IPS DF 19.7 (cell line): ENCODE results near the gene PSAT1.

Experiments used
- DNase-seq: peaks from one replicate; pipeline ENCODE4 v3.0.0-alpha.2; 2013; ENCODE audit warnings: low read depth, low spot score

Gene PSAT1

GRCh38 chr9:78316166-78316892 lies 19.4 kb downstream of the PSAT1 start:
- no peak for DNase-seq

DNA sequence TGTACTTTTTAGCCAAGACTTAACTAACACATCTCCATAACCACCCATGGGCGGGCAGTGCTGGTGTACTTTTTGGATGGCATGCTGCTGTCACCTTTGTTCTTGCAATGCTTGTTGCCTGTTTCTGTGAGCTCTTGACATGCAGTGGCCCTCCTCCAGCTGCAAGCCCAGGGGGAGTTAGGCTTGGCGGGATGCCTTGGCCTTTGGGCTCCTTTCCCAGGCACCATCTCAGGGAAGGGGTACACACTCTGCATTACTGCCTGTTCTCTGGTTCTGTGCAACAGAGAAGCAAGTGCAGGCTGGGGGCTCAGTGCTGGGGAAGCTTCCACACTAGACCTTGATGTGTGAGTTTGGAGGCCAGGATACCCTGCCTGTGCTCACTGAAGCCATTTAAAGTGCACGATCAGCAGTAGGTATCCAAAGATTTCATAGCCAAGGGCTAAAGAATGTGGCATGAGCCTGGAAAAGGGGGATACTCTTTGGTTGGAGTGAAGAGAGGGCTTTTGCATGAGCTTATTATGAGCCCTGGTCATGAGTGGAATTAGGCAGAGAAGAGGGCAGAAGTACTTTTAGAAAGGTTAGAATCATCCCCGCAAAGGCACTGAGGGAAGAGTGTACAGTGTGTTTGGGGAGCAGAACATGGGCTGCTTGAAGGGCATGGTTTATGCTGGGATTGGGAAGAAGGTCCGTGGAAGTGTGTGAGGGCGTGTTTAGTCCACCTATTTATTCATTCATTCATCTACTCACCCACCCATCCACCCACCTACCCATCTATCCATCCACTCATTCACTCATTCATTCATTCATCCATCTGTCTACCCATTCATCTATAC lies 22.5 kb downstream of the PSAT1 start:
- DNase-seq, result no peak

- no peak for DNase-seq
These were observed 23.2 kb downstream of the PSAT1 start for GRCh38 chr9:78320030-78320693.

DNA sequence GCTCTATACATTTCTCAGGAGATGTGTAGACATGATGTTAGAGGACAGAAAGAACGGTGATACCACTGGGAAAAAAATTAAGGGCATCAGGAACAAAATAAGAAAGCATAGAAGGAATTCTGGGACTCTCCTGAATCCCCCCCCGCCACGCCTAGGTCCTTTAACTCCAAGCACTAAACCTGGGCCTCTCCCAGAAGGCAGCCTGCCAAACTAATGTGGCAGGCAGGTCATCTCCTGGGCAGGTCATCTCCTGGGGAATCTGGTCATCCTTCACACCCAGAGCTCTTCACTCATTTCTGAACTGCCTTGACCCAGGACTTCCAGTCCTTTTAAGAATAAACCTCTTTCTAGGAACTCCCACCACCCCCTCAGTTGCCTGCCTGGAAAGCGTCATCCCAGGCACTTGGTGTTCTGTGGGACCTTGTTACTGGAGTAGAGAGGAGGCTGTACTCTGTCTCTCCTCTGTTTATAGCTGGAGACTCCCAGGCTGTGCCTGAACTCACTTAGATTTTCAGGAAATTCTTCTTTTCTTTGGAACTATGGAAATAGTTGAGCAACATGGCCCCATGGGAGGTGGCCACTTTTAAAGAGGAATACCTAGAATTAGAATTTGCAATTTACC lies 24.1 kb downstream of the PSAT1 start:
- no peak for DNase-seq

DNA sequence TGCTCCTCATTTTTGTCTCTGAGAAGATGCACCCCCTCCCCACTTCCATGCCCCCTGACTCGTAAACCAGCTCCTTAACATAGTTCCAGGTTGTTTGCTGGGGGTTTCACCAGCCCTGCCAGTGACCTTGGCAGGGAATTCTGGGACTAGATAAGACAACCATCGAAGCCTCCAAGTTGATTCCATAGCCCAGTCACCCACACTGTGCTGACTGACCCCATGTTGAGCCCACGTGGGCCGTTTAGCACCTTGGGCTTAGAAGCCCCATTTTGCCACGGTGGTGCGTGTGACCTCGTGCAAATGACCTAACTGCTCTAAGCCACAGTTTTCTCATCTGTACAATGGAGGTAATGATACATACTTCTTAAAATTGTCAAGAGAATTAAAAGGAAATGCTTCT lies 24.6 kb downstream of the PSAT1 start:
- no peak for DNase-seq

GRCh38 chr9:78324068-78324650 lies 27.2 kb downstream of the PSAT1 start:
- no peak for DNase-seq

DNA sequence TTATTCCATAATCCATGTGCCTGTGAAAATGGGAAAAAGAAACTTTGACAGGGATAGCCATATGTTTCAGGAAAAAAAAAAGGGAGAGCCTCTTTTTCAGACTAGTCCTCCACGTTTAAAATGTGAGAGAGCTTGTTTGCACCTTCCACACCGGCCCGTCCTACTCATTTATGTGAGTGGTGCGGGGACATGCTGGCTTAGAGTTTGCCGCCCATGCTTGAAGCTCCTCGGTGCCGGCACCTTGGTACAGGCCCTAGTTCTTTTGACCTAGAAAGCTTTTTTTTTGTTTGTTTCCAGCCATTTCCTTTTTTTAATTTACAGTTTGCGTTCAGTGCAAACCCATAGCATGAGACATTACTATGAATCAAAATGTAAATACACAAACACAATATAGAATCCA lies 27.8 kb downstream of the PSAT1 start:
- no peak for DNase-seq

GRCh38 chr9:78325343-78325742 lies 28.4 kb downstream of the PSAT1 start:
- DNase-seq, result no peak

DNA sequence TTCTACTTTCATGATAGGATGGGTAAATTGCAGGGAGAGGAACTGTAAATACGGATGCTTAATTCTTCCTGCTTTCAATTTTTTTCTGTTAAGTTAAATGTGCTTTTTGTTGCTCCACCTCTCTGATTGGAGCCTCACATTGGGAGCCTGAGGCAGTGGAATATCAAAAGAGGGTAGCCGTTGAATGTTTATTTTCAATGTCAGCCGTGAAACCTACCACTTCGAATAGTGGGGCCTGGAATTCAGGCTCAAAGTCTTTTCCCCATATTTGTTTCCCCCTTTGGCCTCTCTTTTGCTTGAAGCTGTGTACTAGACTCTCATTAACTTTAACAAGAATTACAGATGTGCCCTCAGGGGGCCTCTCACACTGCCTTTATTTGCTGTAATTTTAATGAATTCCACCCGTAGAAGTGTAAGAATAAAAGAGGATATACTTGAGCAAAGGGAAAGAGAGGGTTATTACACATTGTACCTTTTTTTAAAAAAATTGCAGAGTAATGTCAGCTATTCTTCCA lies 29.0 kb downstream of the PSAT1 start:
- no peak for DNase-seq

- DNase-seq, result no peak
These were observed 29.6 kb downstream of the PSAT1 start for GRCh38 chr9:78326564-78326963.

DNA sequence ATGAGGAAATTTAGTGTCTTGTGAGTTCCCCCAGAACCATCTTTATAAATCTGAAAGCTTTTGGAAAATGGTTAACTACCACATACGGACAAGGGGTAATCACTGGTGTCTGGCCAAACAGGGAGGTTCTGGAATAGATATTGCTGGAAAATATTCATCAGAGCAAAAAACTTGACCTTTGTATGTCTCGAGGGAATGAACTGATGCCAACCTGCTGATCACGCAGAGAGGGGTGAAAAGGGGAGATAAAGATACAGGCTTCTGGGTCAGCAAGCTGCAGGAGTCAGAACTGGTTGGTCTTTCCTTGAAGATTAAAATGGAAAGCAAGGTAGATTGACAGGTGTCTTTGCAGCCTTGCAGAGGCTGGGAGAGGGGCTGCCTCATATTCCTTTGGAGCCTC lies 35.5 kb downstream of the PSAT1 start:
- DNase-seq, result no peak

DNA sequence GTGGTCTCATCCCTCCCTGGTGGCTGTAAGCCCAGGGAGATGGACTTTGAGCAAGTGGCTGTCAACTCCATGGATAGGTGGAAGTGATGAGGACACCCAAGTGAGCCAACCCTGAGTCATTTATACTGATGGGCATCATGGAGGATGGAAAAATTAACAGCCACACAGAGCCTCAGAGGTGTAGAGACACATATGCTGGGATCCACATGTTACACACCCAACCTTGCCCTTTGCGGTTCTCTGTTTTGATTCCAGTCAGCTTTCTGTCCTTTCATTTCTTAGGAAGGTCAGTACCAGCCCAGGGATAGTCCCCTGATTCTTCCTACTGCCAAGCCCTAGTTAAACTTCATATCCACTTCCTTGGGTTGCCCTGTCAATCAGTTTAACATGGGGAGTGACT lies 51.9 kb downstream of the PSAT1 start:
- no peak for DNase-seq

- DNase-seq, result no peak
These were observed 54.9 kb downstream of the PSAT1 start for GRCh38 chr9:78351816-78352215.

DNA sequence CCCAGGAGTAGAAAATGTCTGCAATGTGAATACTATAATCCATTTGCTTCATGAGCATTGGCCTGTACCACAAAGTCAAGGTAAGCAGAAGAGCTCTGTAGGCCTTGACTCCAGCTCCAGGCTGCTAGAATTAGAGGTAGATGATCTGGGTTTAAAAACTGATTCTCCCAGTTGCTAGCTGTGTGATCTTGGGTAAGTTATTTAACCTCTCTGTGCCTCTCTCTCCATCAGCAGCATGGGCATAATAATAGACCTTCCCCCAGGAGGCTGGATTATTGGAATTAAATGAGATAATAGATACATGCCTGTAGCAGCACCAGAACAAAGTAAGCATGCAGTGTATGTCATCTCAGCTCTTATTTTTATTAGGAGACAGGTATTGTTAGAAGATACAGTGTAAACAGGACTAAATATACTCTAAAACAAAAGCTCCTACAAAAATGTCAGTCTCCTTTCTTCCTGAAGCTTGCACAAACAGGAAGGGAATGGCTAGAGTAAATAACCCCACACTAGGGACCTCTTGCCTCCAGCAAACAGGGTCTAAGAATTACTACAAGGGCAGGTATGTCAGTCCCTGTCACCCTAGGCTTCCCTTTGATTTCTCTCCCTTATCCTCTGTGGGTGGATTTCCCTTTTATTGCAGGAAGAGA lies 57.5 kb downstream of the PSAT1 start:
- DNase-seq, result no peak

- DNase-seq, result no peak
These were observed 58.1 kb downstream of the PSAT1 start for GRCh38 chr9:78354989-78355388.

DNA sequence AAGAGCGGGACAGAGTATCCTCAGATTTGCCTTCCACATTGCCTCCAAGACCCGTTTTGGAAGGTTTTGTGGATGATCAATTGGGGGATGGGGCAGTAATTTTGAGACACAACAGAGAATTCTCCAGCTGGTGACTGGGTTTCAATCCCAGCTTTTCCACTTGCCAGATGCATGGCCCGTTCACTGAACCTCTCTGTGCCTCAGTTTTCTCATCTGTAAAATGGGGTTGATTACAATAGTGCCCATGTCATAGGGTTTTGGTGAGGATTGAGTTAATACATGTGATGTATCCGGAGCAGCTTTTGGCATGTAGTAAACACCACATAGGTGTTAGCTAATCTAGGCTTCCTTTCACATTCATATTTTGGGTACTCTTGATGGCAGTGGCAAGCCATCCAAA lies 59.7 kb downstream of the PSAT1 start:
- DNase-seq, result no peak

DNA sequence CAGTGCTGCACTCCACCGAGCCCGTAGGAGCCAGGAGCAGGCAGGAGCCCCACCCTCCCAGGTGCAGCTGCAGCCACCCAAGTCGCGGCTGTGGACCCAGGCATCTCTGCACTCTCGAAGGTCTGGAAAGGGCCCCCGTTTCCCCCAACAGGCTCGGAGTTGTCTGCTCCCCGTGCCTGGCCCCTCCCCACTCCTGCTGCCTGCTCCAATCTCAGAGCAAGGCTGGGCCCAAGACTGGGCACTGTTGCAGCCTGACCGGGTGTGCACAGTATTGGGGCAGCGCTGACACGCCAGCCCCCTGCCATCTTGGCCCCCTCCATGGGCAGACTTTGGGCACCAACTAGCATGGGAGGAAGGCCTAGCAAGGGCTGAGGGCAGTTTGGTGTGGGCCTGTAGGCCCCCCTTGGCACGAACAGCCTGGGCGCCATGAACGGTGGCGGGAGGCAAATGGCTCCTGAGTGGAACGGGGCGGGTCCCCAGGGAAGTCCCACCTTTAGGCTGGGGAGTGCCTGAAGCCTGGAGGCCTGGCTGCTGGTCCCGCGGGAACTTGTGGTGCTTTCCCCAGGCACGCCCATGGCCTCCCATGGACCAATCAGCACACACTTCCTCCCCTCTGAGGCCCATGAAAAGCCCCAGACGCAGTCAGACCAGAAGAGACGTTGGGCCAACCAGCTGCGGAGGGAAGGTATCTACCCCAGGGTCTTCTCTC lies 60.4 kb downstream of the PSAT1 start:
- DNase-seq, result no peak

- no peak for DNase-seq
These were observed 61.6 kb downstream of the PSAT1 start for GRCh38 chr9:78358329-78359051.

GRCh38 chr9:78363221-78363620 lies 66.3 kb downstream of the PSAT1 start:
- DNase-seq, result no peak
